Measurements from ENCODE around the gene CSN1S1.

CSN1S1 gene

DNA sequence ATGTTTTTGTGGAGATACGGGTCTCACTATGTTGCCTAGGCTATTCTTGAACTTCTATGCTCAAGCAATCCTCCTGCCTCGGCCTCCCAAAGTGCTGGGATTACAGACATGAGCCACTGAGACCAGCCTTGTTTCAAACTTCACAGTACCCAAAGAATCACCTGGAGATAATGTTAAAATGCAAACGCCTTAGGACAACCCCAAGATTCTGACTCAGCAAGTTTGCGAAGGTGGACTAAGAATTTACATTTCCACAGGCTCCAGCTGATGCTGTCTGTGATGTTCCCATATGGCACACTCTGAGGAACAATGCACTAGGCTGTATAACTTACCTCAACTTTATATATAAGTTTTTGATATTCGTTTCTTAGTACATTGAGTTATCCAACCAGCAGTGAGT, 63.9 kb downstream of the CSN1S1 start:
- no peak for DNase-seq

DNA sequence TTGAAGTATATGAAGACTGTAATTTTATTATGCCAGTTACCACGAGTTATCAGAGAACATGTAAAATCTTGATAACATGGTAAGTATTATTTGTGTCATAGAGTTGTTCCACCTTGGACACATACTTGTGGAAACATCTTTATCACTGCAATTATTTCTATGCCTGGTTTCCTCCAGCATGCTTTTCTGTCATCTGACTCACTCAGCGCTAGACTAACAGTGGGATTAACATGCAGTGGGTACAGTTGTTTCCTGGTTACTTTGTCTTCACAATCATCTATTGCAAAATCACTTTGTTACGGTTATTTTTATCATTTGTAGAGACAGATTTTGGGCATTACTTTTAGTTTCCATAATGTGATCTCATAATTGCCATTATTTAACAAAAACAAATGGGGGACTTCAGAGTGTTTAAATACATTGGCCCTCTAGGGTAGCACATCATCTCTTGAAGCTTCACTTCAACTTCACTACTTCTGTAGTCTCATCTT, 64.7 kb downstream of the CSN1S1 start, which contains the start of gene STATH:
TSS of gene STATH (plus strand) at position 441 of the 491 bp plus-strand sequence. CDS start 2,472 bp downstream, outside the sequence.
- DNase-seq: peak; percentile 1

Measured in fibroblast of skin of back (primary cell).